ENCODE results near the gene SH2D2A. TPM values are rescaled to one million over a fixed set of nuclear protein-coding genes. Genes with fewer than 3 reads are reported as not detected.
A peak's percentile ranks its signal among the peaks of the same experiment; 100 is the strongest.

Gene SH2D2A
- total and polyA plus RNA-seq, 4 donors: 1.1 to 3.0 (median 2.0) TPM

DNA sequence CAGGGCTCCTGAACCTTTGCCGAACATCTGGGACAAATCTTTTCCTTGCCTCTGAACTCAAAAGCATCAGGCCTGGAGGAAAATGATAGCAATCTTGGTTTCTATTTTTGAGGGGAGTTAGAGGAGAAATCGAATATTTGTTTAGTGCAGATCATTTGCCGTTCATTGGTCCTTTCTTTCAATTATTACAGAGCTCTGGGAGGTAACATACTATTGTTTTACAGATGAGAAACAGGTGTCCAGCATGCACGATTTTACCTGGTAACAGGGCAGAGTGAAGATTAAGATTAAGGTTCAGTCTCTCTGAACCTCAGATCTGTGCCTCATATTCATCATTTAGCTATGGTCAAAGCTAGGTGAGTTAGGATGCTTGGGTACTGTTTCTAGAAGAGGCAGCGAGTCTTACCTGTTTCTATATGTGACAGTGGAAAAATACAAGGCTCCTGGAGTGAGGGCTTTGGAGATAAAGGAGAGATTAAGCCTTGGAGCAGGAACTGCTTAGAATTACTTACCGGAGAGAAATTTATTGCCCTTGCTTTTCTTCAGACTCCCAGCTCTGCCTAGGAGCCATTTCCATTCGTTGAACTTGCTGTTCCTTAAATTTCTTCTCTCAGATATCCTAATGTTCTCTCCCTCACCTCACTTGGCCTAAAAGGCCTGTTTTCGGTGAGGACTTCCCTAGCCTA, 47.9 kb downstream of the SH2D2A start:
- Histone ChIP-seq H3K27me3 (ENCODE audit: control insufficient read depth in 3 of 3, insufficient read depth in 3 of 3, low read length in 2 of 3) (no peaks in the 10 kb centered on the region), H3K9ac (ENCODE audit: insufficient read depth in 1 of 2, low read length in 2 of 2) (peak overlapping the region; percentile 83 to 98), H3K4me1 (ENCODE audit: control insufficient read depth in 5 of 5, insufficient read depth in 5 of 5, low read length in 5 of 5) (peaks cover 7 to 44% (median 15%) of the 10 kb centered on the region in 5 donors), H3K4me3 (peak overlapping the region; percentile 91), H3K36me3 (ENCODE audit: control insufficient read depth in 4 of 4, insufficient read depth in 4 of 4, low read length in 4 of 4) (peaks cover 0 to 16% (median 11%) of the 10 kb centered on the region in 4 donors), H3K9me3 (ENCODE audit: control insufficient read depth in 4 of 4, insufficient read depth in 3 of 4, low read length in 3 of 4) (no peaks in the 10 kb centered on the region), H3K27ac (ENCODE audit: low read depth in 1 of 2, low read length in 1 of 2) (no peak overlapping the region)
- WGBS, 2 donors: 25 to 38% methylated on average over 8 of the region's 8 CpGs
- DNase-seq (no peak), ATAC-seq (ENCODE audit: insufficient read depth, low FRiP score) (no peak)
- no peak for TF ChIP-seq CTCF (IDR thresholded peaks at IDR 0.05; ENCODE audit: control extremely low read depth, extremely low read depth)

DNA sequence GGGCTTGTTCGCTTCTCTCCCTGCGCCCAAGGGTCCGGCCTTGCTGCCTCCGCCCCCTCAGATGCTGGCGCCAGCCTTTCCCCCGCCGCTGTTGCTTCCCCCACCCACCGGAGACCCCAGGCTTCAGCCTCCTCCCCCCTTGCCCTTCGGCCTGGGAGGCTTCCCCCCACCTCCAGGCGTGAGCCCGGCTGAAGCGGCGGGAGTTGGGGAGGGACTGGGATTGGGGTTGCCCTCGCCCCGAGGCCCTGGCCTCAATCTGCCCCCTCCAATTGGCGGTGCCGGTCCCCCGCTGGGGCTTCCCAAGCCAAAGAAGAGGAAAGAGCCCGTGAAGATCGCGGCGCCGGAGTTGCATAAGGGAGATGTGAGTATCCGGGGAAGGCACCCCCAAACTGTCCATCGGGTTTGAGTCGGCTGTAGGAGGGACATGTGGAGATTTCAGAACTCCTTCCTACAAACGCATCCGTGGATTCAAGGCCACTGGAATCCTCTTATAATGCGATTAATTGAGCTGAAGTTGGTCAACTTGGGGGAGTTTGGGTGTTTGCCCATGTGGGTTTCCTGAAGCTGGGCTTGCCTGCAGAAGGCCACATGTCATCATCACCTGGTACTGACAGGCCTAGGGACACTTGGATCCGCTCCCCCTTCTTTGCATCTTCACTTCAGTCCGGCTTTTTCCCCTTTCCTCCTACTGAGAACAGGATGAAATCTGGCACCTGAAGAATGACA, 48.6 kb downstream of the SH2D2A start:
- no peaks in the 10 kb centered on the region for H3K27me3 ChIP-seq (ENCODE audit: control insufficient read depth in 3 of 3, insufficient read depth in 3 of 3, low read length in 2 of 3)
- H3K9ac ChIP-seq (ENCODE audit: insufficient read depth in 1 of 2, low read length in 2 of 2): peak overlapping the region; percentile 83 to 98
- peak overlapping the region; percentile 89 to 94 for H3K27ac ChIP-seq (ENCODE audit: low read depth in 1 of 2, low read length in 1 of 2)
- peak overlapping the region; percentile 91 for H3K4me3 ChIP-seq
- WGBS, 2 donors: 0 to 1% methylated on average over 21 to 31 of the region's 31 CpGs
- DNase-seq (peak in 2 of 3 donors; percentile 33 to 40), ATAC-seq (ENCODE audit: insufficient read depth, low FRiP score) (no peak)
- H3K9me3 ChIP-seq (ENCODE audit: control insufficient read depth in 4 of 4, insufficient read depth in 3 of 4, low read length in 3 of 4): no peaks in the 10 kb centered on the region
- no peak for TF ChIP-seq CTCF (IDR thresholded peaks at IDR 0.05; ENCODE audit: control extremely low read depth, extremely low read depth)
- peaks cover 7 to 44% (median 11%) of the 10 kb centered on the region in 5 donors for H3K4me1 ChIP-seq (ENCODE audit: control insufficient read depth in 5 of 5, insufficient read depth in 5 of 5, low read length in 5 of 5)
- H3K36me3 ChIP-seq (ENCODE audit: control insufficient read depth in 4 of 4, insufficient read depth in 4 of 4, low read length in 4 of 4): peaks cover 0 to 16% (median 9%) of the 10 kb centered on the region in 4 donors

DNA sequence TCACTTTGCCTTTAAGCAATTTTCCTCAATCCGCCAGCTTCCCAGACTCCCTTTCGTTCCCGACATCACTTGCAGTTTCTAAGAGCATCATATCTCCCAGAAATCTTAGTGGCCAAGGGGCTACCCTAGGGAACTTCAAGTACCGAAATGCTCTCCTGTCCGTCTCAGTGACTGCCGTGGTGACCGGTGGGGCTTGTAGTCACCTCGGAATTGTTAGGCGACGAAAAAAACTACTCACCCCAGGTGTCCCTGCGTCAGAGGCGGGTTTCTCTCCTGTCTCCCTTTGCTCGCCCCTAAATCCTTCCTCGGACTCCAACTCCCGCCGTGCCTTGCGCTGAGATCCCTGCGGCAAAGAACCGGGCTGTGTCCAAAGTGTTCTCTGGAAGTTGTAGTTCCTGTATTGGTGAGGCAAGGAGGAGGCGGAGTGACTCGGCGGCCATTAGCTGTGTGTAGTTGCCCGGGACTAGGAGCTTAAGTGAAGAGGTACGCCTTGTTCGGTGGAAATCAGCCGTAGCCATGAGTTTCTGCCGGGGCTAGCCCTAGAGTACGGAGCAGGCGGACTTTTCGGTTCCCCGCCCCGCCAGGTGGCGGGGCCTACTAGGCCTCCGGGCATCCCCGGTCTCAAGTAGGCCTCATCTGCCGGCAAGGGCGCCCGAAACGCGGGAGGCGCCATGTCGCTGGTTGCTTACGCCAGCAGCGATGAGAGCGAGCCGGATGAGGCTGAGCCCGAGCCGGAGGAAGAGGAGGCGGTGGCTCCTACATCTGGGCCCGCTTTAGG, 49.4 kb downstream of the SH2D2A start, which contains the start of gene PRCC:
Gene PRCC (plus strand): TSS at position 435 of the 778 bp plus-strand sequence. CDS start 237 bp downstream, at position 672.
- peak within 1 kb of the TSS; percentile 91 for H3K4me3 ChIP-seq
- 0% methylated on average over 42 to 50 of the region's 50 CpGs for WGBS, 2 donors
- H3K27ac ChIP-seq (ENCODE audit: low read depth in 1 of 2, low read length in 1 of 2): peak within 1 kb of the TSS; percentile 92 to 94
- peak within 1 kb of the TSS; percentile 83 to 98 for H3K9ac ChIP-seq (ENCODE audit: insufficient read depth in 1 of 2, low read length in 2 of 2)
- H3K36me3 ChIP-seq (ENCODE audit: control insufficient read depth in 4 of 4, insufficient read depth in 4 of 4, low read length in 4 of 4): peaks cover 0 to 16% (median 9%) of the 10 kb centered on the region in 4 donors
- H3K27me3 ChIP-seq (ENCODE audit: control insufficient read depth in 3 of 3, insufficient read depth in 3 of 3, low read length in 2 of 3): no peaks in the 10 kb centered on the region
- TF ChIP-seq CTCF (IDR thresholded peaks at IDR 0.05; ENCODE audit: control extremely low read depth, extremely low read depth): peak; percentile 27
- DNase-seq (peak; percentile 100), ATAC-seq (ENCODE audit: insufficient read depth, low FRiP score) (peak; percentile 94)
- H3K4me1 ChIP-seq (ENCODE audit: control insufficient read depth in 5 of 5, insufficient read depth in 5 of 5, low read length in 5 of 5): peaks cover 4 to 39% (median 9%) of the 10 kb centered on the region in 5 donors
- H3K9me3 ChIP-seq (ENCODE audit: control insufficient read depth in 4 of 4, insufficient read depth in 3 of 4, low read length in 3 of 4): no peaks in the 10 kb centered on the region

Data from lung (tissue), 12 donors.